GM19395 (cell line): ENCODE results near the gene SPTBN1.
A peak's percentile ranks its signal among the peaks of the same experiment; 100 is the strongest.

Experiments used
- ATAC-seq: cut with Tn5 transposase; IDR thresholded peaks from one replicate; pipeline ENCODE4 v1.9.1; 2021; ENCODE audit warnings: mild to moderate bottlenecking, moderate library complexity; ENCODE audit not compliant: unreplicated experiment

The SPTBN1 gene

GRCh38 chr2:54603357-54603756 is 147.2 kb downstream of the SPTBN1 start:
- peak; percentile 2 for ATAC-seq

GRCh38 chr2:54603796-54604195 is 147.7 kb downstream of the SPTBN1 start:
- ATAC-seq = no peak

- ATAC-seq = peak; percentile 46
Measured at GRCh38 chr2:54604871-54605270, 148.7 kb downstream of the SPTBN1 start.

- no peak for ATAC-seq
Measured at GRCh38 chr2:54605836-54606235, 149.7 kb downstream of the SPTBN1 start.

GRCh38 chr2:54606393-54606958 is 150.3 kb downstream of the SPTBN1 start:
- no peak for ATAC-seq

GRCh38 chr2:54608224-54608623 is 152.1 kb downstream of the SPTBN1 start:
- no peak for ATAC-seq

- ATAC-seq = no peak
Measured at GRCh38 chr2:54609241-54609640, 153.1 kb downstream of the SPTBN1 start.

GRCh38 chr2:54609647-54610046 is 153.5 kb downstream of the SPTBN1 start:
- no peak for ATAC-seq

- ATAC-seq = no peak
Measured at GRCh38 chr2:54610700-54611099, 154.6 kb downstream of the SPTBN1 start.

GRCh38 chr2:54611830-54612545 is 155.9 kb downstream of the SPTBN1 start:
- ATAC-seq = no peak

GRCh38 chr2:54613386-54613785 is 157.3 kb downstream of the SPTBN1 start:
- ATAC-seq = no peak

- no peak for ATAC-seq
Measured at GRCh38 chr2:54613794-54614257, 157.7 kb downstream of the SPTBN1 start.

GRCh38 chr2:54614819-54615218 is 158.7 kb downstream of the SPTBN1 start:
- ATAC-seq = no peak

- no peak for ATAC-seq
Measured at GRCh38 chr2:54615832-54616534, 159.9 kb downstream of the SPTBN1 start.

- ATAC-seq = no peak
Measured at GRCh38 chr2:54617409-54617808, 161.3 kb downstream of the SPTBN1 start.

GRCh38 chr2:54618646-54619565 is 162.8 kb downstream of the SPTBN1 start:
- ATAC-seq = no peak

GRCh38 chr2:54619660-54620231 is 163.6 kb downstream of the SPTBN1 start:
- no peak for ATAC-seq

- no peak for ATAC-seq
Measured at GRCh38 chr2:54620948-54621347, 164.8 kb downstream of the SPTBN1 start.

GRCh38 chr2:54624591-54625071 is 168.5 kb downstream of the SPTBN1 start:
- ATAC-seq = no peak

GRCh38 chr2:54626131-54626530 is 170.0 kb downstream of the SPTBN1 start:
- ATAC-seq = no peak
